Measurements from ENCODE around the gene MYO5C. TPM values are rescaled to one million over a fixed set of nuclear protein-coding genes. Genes with fewer than 3 reads are reported as not detected.

MYO5C gene
- total and polyA plus RNA-seq, 2 of the 13 experiments (the other 11 are each of a cell fraction or from before 2014, with no cell fraction given) = 15.7 to 23.7 TPM

- TF ChIP-seq, protein P1, sequence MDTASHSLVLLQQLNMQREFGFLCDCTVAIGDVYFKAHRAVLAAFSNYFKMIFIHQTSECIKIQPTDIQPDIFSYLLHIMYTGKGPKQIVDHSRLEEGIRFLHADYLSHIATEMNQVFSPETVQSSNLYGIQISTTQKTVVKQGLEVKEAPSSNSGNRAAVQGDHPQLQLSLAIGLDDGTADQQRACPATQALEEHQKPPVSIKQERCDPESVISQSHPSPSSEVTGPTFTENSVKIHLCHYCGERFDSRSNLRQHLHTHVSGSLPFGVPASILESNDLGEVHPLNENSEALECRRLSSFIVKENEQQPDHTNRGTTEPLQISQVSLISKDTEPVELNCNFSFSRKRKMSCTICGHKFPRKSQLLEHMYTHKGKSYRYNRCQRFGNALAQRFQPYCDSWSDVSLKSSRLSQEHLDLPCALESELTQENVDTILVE (CRISPR knock-in tag; IDR thresholded peaks at IDR 0.05) = no peak
- no peak for TF ChIP-seq PHF8 (CRISPR knock-in tag; IDR thresholded peaks at IDR 0.05)
- no peak for TF ChIP-seq ZNF224 (CRISPR knock-in tag; IDR thresholded peaks at IDR 0.05)
- no peak for TF ChIP-seq CENPX (CRISPR knock-in tag; IDR thresholded peaks at IDR 0.05)
- no peak for TF ChIP-seq ZNF234 (CRISPR knock-in tag; conservative IDR thresholded peaks at IDR 0.05)
- TF ChIP-seq FOXK1 (CRISPR knock-in tag; IDR thresholded peaks at IDR 0.05; ENCODE audit: borderline replicate concordance, low read depth) = peak; percentile 29; the same call in 1 of the 2 replicates
- no peak for TF ChIP-seq ZNF292 (CRISPR knock-in tag; IDR thresholded peaks at IDR 0.05; ENCODE audit: borderline replicate concordance, low read depth)
- no peak for TF ChIP-seq CHD2 (IDR thresholded peaks at IDR 0.05; ENCODE audit: low read depth, low read length)
- TF ChIP-seq NFKB2 (CRISPR knock-in tag; IDR thresholded peaks at IDR 0.05; ENCODE audit: borderline replicate concordance) = no peak
- TF ChIP-seq, protein P2, sequence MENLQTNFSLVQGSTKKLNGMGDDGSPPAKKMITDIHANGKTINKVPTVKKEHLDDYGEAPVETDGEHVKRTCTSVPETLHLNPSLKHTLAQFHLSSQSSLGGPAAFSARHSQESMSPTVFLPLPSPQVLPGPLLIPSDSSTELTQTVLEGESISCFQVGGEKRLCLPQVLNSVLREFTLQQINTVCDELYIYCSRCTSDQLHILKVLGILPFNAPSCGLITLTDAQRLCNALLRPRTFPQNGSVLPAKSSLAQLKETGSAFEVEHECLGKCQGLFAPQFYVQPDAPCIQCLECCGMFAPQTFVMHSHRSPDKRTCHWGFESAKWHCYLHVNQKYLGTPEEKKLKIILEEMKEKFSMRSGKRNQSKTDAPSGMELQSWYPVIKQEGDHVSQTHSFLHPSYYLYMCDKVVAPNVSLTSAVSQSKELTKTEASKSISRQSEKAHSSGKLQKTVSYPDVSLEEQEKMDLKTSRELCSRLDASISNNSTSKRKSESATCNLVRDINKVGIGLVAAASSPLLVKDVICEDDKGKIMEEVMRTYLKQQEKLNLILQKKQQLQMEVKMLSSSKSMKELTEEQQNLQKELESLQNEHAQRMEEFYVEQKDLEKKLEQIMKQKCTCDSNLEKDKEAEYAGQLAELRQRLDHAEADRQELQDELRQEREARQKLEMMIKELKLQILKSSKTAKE (CRISPR knock-in tag; IDR thresholded peaks at IDR 0.05; ENCODE audit: borderline replicate concordance) = no peak
- TF ChIP-seq TFDP2 (CRISPR knock-in tag; IDR thresholded peaks at IDR 0.05) = no peak
- TF ChIP-seq CREM (IDR thresholded peaks at IDR 0.05) = no peak
- no peak for TF ChIP-seq CREM (CRISPR knock-in tag; IDR thresholded peaks at IDR 0.05)
- no peak for TF ChIP-seq TSC22D2 (CRISPR knock-in tag; IDR thresholded peaks at IDR 0.05; ENCODE audit: borderline replicate concordance)
- TF ChIP-seq SOX6 (IDR thresholded peaks at IDR 0.05) = no peak
- TF ChIP-seq SOX6 (CRISPR knock-in tag; IDR thresholded peaks at IDR 0.05) = 0 out of 2 replicates have a peak, but pooled peaks have one; percentile 11
- TF ChIP-seq, protein P3, sequence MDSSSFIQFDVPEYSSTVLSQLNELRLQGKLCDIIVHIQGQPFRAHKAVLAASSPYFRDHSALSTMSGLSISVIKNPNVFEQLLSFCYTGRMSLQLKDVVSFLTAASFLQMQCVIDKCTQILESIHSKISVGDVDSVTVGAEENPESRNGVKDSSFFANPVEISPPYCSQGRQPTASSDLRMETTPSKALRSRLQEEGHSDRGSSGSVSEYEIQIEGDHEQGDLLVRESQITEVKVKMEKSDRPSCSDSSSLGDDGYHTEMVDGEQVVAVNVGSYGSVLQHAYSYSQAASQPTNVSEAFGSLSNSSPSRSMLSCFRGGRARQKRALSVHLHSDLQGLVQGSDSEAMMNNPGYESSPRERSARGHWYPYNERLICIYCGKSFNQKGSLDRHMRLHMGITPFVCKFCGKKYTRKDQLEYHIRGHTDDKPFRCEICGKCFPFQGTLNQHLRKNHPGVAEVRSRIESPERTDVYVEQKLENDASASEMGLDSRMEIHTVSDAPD (CRISPR knock-in tag; IDR thresholded peaks at IDR 0.05) = no peak
- peak; percentile 64 for TF ChIP-seq XRCC5 (optimal IDR thresholded peaks at IDR 0.05; ENCODE audit: low read length)
- TF ChIP-seq NFAT5 (CRISPR knock-in tag; IDR thresholded peaks at IDR 0.05) = no peak
Observed at GRCh38 chr15:52208306-52208946, 87.2 kb downstream of the MYO5C start (continued).
